Measurements from ENCODE around the gene ZNF521. TPM values are rescaled to one million over a fixed set of nuclear protein-coding genes. Genes with fewer than 3 reads are reported as not detected.
A peak's percentile ranks its signal among the peaks of the same experiment; 100 is the strongest.

The ZNF521 gene
- total and polyA plus RNA-seq, 2 donors (not counting 3 experiments of a cell fraction or from before 2014, with no cell fraction given) = 111 to 168 TPM

DNA sequence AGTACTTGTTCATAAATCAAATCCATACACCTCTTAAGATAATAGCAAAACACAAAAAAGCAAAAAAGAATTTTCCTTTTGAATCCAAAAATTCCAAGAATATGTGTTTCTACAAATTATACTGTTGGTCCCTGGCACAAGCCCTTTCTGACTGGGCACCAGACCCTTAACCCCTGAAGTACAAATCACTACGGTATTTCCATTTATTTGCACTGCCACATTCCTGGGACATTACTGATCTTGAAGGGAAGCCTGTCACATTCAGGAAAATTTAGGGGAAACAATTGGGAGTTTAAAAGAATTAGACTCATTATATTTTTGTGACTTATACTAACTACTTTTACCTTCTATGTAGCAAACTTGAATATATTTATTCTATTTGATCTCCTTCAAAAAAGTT is 98.8 kb downstream of the ZNF521 start:
- peaks cover 61% of the 10 kb centered on the region for H3K4me1 ChIP-seq (ENCODE audit: control insufficient read depth, extremely low read depth, insufficient read depth, low read length)
- intact Hi-C loops (cut with micrococcal nuclease) = loop anchor here (1.0 kb wide), 2 partner anchors 22 to 46 kb away; no protein-coding TSS in a partner anchor
- H3K36me3 ChIP-seq (ENCODE audit: control insufficient read depth in 2 of 2, extremely low read depth in 1 of 2, insufficient read depth in 2 of 2, low read length in 2 of 2) = no peaks in the 10 kb centered on the region
- DNase-seq (ENCODE audit: low read depth, low spot score) (peak; percentile 63), FAIRE-seq (no peak)
- H3K9me3 ChIP-seq (replicated peaks; ENCODE audit: control insufficient read depth, insufficient read depth, low read length) = no peaks in the 10 kb centered on the region
- POLR2A ChIA-PET = no interaction called here
- no peak overlapping the region for H3K4me3 ChIP-seq (replicated peaks in 1 of 3; ENCODE audit: insufficient read depth in 1 of 3, low read depth in 1 of 3, low read length in 3 of 3)
- no peak overlapping the region for H2AFZ ChIP-seq (ENCODE audit: low read depth, low read length)
- no TSS peak for BruUV-seq (replicated peaks)
- H3K9ac ChIP-seq (replicated peaks; ENCODE audit: extremely low read depth, insufficient read depth, low read length) = peak overlapping the region; percentile 69
- no peaks in the 10 kb centered on the region for H3K27me3 ChIP-seq (ENCODE audit: control insufficient read depth in 2 of 2, insufficient read depth in 2 of 2, low read length in 2 of 2)
- H3K27ac ChIP-seq (ENCODE audit: insufficient read depth, low read depth, low read length) = peak overlapping the region; percentile 74
- CTCF ChIA-PET = no interaction called here
- dilution Hi-C loops (cut with MboI; ENCODE audit: extremely low pct_ligation_motif_present, low sequenced_read_pairs) = no loop called here
- H3K9me1 ChIP-seq (replicated peaks; ENCODE audit: control insufficient read depth, extremely low read depth, insufficient read depth, low read length) = no peaks in the 10 kb centered on the region
- TF ChIP-seq FOS (IDR thresholded peaks at IDR 0.05; ENCODE audit: borderline replicate concordance, insufficient read depth, low read length) (peak; percentile 67), GATA2 (IDR thresholded peaks at IDR 0.05; ENCODE audit: insufficient read depth, insufficient read length, low read depth, low read length) (peak; percentile 32), JUN (IDR thresholded peaks at IDR 0.05; ENCODE audit: borderline replicate concordance, insufficient read depth, insufficient read length, low read depth) (peak; percentile 74), MYC (IDR thresholded peaks at IDR 0.05; ENCODE audit: low read depth, low read length) (no peak), POLR2AphosphoS5 (IDR thresholded peaks at IDR 0.05; ENCODE audit: insufficient read depth, low read depth, low read length) (peak; percentile 47)
- peak overlapping the region; percentile 82 for H3K4me2 ChIP-seq (ENCODE audit: insufficient read depth, low read length)
- no peaks in the 10 kb centered on the region for H4K20me1 ChIP-seq (replicated peaks; ENCODE audit: control insufficient read depth, extremely low read depth, insufficient read depth, low read length)
- H3K79me2 ChIP-seq (ENCODE audit: control insufficient read depth, insufficient read depth, low read length) = peaks cover 54% of the 10 kb centered on the region

- H3K27me3 ChIP-seq (ENCODE audit: control insufficient read depth in 2 of 2, insufficient read depth in 2 of 2, low read length in 2 of 2) = no peaks in the 10 kb centered on the region
- no peak overlapping the region for H3K9ac ChIP-seq (replicated peaks; ENCODE audit: extremely low read depth, insufficient read depth, low read length)
- BruUV-seq (replicated peaks) = no TSS peak
- intact Hi-C loops (cut with micrococcal nuclease) (no loop called here), dilution Hi-C loops (cut with MboI; ENCODE audit: extremely low pct_ligation_motif_present, low sequenced_read_pairs) (no loop called here)
- H3K36me3 ChIP-seq (ENCODE audit: control insufficient read depth in 2 of 2, extremely low read depth in 1 of 2, insufficient read depth in 2 of 2, low read length in 2 of 2) = no peaks in the 10 kb centered on the region
- peak overlapping the region; percentile 56 for H3K27ac ChIP-seq (ENCODE audit: insufficient read depth, low read depth, low read length)
- H3K4me3 ChIP-seq (replicated peaks in 1 of 3; ENCODE audit: insufficient read depth in 1 of 3, low read depth in 1 of 3, low read length in 3 of 3) = peak overlapping the region in 1 of 3 experiments; percentile 18
- TF ChIP-seq, protein P1, sequence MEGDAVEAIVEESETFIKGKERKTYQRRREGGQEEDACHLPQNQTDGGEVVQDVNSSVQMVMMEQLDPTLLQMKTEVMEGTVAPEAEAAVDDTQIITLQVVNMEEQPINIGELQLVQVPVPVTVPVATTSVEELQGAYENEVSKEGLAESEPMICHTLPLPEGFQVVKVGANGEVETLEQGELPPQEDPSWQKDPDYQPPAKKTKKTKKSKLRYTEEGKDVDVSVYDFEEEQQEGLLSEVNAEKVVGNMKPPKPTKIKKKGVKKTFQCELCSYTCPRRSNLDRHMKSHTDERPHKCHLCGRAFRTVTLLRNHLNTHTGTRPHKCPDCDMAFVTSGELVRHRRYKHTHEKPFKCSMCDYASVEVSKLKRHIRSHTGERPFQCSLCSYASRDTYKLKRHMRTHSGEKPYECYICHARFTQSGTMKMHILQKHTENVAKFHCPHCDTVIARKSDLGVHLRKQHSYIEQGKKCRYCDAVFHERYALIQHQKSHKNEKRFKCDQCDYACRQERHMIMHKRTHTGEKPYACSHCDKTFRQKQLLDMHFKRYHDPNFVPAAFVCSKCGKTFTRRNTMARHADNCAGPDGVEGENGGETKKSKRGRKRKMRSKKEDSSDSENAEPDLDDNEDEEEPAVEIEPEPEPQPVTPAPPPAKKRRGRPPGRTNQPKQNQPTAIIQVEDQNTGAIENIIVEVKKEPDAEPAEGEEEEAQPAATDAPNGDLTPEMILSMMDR (IDR thresholded peaks at IDR 0.05; ENCODE audit: extremely low read depth in 1 of 2, insufficient read depth in 1 of 2, low read depth in 1 of 2, low read length in 2 of 2) = no peak
- TF ChIP-seq FOS (IDR thresholded peaks at IDR 0.05; ENCODE audit: borderline replicate concordance, insufficient read depth, low read length) (no peak), GATA2 (IDR thresholded peaks at IDR 0.05; ENCODE audit: insufficient read depth, insufficient read length, low read depth, low read length) (no peak), POLR2AphosphoS5 (IDR thresholded peaks at IDR 0.05; ENCODE audit: insufficient read depth, low read depth, low read length) (no peak), MAX (IDR thresholded peaks at IDR 0.05; ENCODE audit: insufficient read depth, insufficient read length) (no peak), EZH2 (IDR thresholded peaks at IDR 0.05; ENCODE audit: borderline replicate concordance, low read depth, low read length, severe bottlenecking) (no peak), POLR2A (IDR thresholded peaks at IDR 0.05; ENCODE audit: low read depth, low read length) (no peak), JUN (IDR thresholded peaks at IDR 0.05; ENCODE audit: borderline replicate concordance, insufficient read depth, insufficient read length, low read depth) (no peak), MYC (IDR thresholded peaks at IDR 0.05; ENCODE audit: low read depth, low read length) (no peak)
- H3K4me1 ChIP-seq (ENCODE audit: control insufficient read depth, extremely low read depth, insufficient read depth, low read length) = peaks cover 67% of the 10 kb centered on the region
- H3K9me1 ChIP-seq (replicated peaks; ENCODE audit: control insufficient read depth, extremely low read depth, insufficient read depth, low read length) = no peaks in the 10 kb centered on the region
- H3K79me2 ChIP-seq (ENCODE audit: control insufficient read depth, insufficient read depth, low read length) = peaks cover 58% of the 10 kb centered on the region
- H3K4me2 ChIP-seq (ENCODE audit: insufficient read depth, low read length) = peak overlapping the region; percentile 75
- no peaks in the 10 kb centered on the region for H4K20me1 ChIP-seq (replicated peaks; ENCODE audit: control insufficient read depth, extremely low read depth, insufficient read depth, low read length)
- ChIA-PET CTCF (interaction anchor here (0.9 to 1.7 kb wide), 3 partner anchors 12 to 24 kb away, joined by 3 to 6 read pairs (median 5); no protein-coding TSS in a partner anchor), POLR2A (no interaction called here)
- DNase-seq (ENCODE audit: low read depth, low spot score) (no peak), FAIRE-seq (no peak)
- no peaks in the 10 kb centered on the region for H3K9me3 ChIP-seq (replicated peaks; ENCODE audit: control insufficient read depth, insufficient read depth, low read length)
- no peak overlapping the region for H2AFZ ChIP-seq (ENCODE audit: low read depth, low read length)
Observed at GRCh38 chr18:25251068-25251467, 100.9 kb downstream of the ZNF521 start.

Data from endothelial cell of umbilical vein (primary cell).